ENCODE data around the gene SV2C.

SV2C gene

DNA sequence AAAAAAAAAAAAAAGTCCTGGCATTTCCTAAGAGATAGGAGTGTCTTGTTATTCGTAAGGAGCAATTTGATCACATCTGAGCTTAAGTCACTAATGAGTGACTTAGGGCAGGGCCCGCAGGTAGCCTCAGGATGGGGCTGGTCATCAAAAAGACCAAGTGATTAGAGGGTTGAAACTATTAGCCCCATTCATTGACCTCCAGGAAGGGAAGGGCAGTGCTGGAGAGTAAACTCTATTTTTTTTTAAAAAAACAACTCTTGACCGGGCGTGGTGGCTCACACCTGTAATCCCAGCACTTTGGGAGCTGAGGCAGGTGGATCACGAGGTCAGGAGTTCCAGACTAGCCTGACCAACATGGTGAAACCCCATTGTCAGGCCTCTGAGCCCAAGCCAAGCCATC lies 273.7 kb downstream of the SV2C start:
- Histone ChIP-seq H3K79me1 (ENCODE audit: low read length) (no peaks in the 10 kb centered on the region), H3K36me3 (ENCODE audit: control insufficient read depth in 1 of 2, insufficient read depth in 2 of 2, low read length in 2 of 2) (no peaks in the 10 kb centered on the region), H2BK120ac (ENCODE audit: insufficient read depth, low read length, poor library complexity) (no peak overlapping the region), H3K4me3 (ENCODE audit: low read depth, low read length) (no peak overlapping the region), H3K9me3 (ENCODE audit: insufficient read depth, low read depth, low read length) (no peaks in the 10 kb centered on the region), H2AK5ac (ENCODE audit: low read length) (no peak overlapping the region), H3K27ac (ENCODE audit: low read depth, low read length) (no peak overlapping the region), H4K12ac (ENCODE audit: low read depth, low read length) (no peak overlapping the region), H4K8ac (ENCODE audit: low read depth, low read length) (no peak overlapping the region), H4K91ac (ENCODE audit: low read depth, low read length) (no peak overlapping the region), H2BK12ac (ENCODE audit: low read length) (no peak overlapping the region), H3K4me1 (ENCODE audit: control insufficient read depth in 1 of 2, insufficient read depth in 2 of 2, low read length in 2 of 2) (no peaks in the 10 kb centered on the region), H2BK5ac (ENCODE audit: low read depth, low read length, poor library complexity) (no peak overlapping the region), H3K4ac (ENCODE audit: low read depth, low read length) (no peak overlapping the region), H3K79me2 (ENCODE audit: control insufficient read depth, insufficient read depth, low read length, poor library complexity) (no peaks in the 10 kb centered on the region), H2AFZ (ENCODE audit: insufficient read depth, low read length, poor library complexity) (no peak overlapping the region), H3K9ac (ENCODE audit: low read length) (no peak overlapping the region), H3K14ac (ENCODE audit: low read length) (no peak overlapping the region), H3K27me3 (ENCODE audit: insufficient read depth, low read length) (no peaks in the 10 kb centered on the region), H3K23ac (ENCODE audit: low read length) (no peak overlapping the region), H3K4me2 (ENCODE audit: low read length) (no peak overlapping the region), H3K18ac (ENCODE audit: low read length) (no peak overlapping the region)
- WGBS (ENCODE audit: extremely low coverage, insufficient coverage, insufficient read length): no CpG with 5 or more reads among the region's 5 CpGs
- no peak for DNase-seq

DNA sequence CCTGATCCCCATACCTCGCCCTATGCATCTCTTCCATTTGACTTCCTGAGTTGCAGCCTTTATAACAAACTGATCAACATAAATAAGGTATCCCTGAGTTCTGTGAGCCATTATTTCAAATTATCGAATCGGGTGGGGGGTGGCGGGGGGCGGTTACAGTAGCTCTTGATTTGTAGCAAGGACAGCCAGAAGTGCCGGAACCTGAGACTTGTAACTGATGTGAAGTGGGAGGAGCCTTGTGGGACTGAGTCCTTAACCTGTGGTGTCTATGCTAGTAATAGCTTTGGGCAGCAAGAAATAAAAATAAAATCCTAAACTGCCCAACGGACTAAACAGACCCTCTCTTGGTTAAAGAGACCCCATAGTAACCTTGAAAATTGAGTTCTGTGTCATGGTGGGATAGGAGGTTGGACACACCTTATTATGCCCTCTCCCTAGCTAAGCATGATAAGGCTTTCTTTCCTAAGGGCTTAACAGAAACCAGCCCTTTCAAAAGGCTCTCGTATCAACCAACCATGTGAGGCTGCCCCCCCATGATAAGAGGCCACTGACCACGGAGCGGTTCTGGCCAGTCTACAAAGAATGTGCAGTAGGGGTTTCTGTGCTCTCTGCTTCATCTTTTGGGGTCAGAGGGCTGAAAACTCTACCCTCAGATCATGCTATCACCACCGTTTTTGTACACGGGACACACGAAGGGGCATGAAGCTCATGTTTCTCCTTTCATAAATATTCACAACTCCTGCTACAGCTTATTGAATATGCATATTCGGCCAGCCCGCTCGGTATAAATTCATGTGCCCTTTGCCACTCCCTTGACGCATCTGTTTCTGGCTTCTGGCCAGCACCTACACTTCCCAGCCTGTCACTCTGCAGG lies 280.4 kb downstream of the SV2C start:
- no peak overlapping the region for H4K91ac ChIP-seq (ENCODE audit: low read depth, low read length)
- no peak overlapping the region for H2AK5ac ChIP-seq (ENCODE audit: low read length)
- no peak overlapping the region for H3K14ac ChIP-seq (ENCODE audit: low read length)
- no CpG with 5 or more reads among the region's 17 CpGs for WGBS (ENCODE audit: extremely low coverage, insufficient coverage, insufficient read length)
- no peak overlapping the region for H3K4me2 ChIP-seq (ENCODE audit: low read length)
- H4K12ac ChIP-seq (ENCODE audit: low read depth, low read length): no peak overlapping the region
- no peak overlapping the region for H3K4ac ChIP-seq (ENCODE audit: low read depth, low read length)
- H2AFZ ChIP-seq (ENCODE audit: insufficient read depth, low read length, poor library complexity): no peak overlapping the region
- H2BK120ac ChIP-seq (ENCODE audit: insufficient read depth, low read length, poor library complexity): no peak overlapping the region
- H3K79me1 ChIP-seq (ENCODE audit: low read length): no peaks in the 10 kb centered on the region
- H3K36me3 ChIP-seq (ENCODE audit: control insufficient read depth in 1 of 2, insufficient read depth in 2 of 2, low read length in 2 of 2): no peaks in the 10 kb centered on the region
- no peaks in the 10 kb centered on the region for H3K9me3 ChIP-seq (ENCODE audit: insufficient read depth, low read depth, low read length)
- H3K9ac ChIP-seq (ENCODE audit: low read length): no peak overlapping the region
- no peaks in the 10 kb centered on the region for H3K79me2 ChIP-seq (ENCODE audit: control insufficient read depth, insufficient read depth, low read length, poor library complexity)
- no peaks in the 10 kb centered on the region for H3K4me1 ChIP-seq (ENCODE audit: control insufficient read depth in 1 of 2, insufficient read depth in 2 of 2, low read length in 2 of 2)
- H3K27me3 ChIP-seq (ENCODE audit: insufficient read depth, low read length): no peaks in the 10 kb centered on the region
- no peak overlapping the region for H3K23ac ChIP-seq (ENCODE audit: low read length)
- H2BK12ac ChIP-seq (ENCODE audit: low read length): no peak overlapping the region
- H4K8ac ChIP-seq (ENCODE audit: low read depth, low read length): no peak overlapping the region
- H3K4me3 ChIP-seq (ENCODE audit: low read depth, low read length): no peak overlapping the region
- no peak overlapping the region for H3K18ac ChIP-seq (ENCODE audit: low read length)
- DNase-seq: no peak
- H3K27ac ChIP-seq (ENCODE audit: low read depth, low read length): no peak overlapping the region
- no peak overlapping the region for H2BK5ac ChIP-seq (ENCODE audit: low read depth, low read length, poor library complexity)

DNA sequence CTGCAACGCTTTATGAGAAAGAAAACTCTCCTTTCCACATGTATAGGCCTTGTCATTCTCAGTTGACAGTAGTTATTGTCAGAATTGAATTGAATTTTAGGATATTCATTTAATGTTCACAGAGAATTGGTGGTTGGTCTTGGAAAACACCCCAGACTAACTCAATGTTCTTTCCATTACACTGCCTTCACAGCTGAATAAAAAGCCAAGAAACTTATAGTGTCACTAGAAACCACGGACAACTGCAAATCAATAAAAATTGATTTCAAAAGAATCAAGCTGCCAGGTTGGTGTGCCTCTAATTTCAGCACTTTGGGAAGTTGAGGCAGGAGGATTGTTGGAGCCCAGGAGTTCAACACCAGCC lies 281.0 kb downstream of the SV2C start:
- H3K23ac ChIP-seq (ENCODE audit: low read length): no peak overlapping the region
- H2AFZ ChIP-seq (ENCODE audit: insufficient read depth, low read length, poor library complexity): no peak overlapping the region
- no peaks in the 10 kb centered on the region for H3K27me3 ChIP-seq (ENCODE audit: insufficient read depth, low read length)

GRCh38 chr5:76365561-76365960 lies 282.4 kb downstream of the SV2C start:
- H3K14ac ChIP-seq (ENCODE audit: low read length): no peak overlapping the region
- H4K12ac ChIP-seq (ENCODE audit: low read depth, low read length): no peak overlapping the region
- no peaks in the 10 kb centered on the region for H3K79me1 ChIP-seq (ENCODE audit: low read length)
- no peaks in the 10 kb centered on the region for H3K79me2 ChIP-seq (ENCODE audit: control insufficient read depth, insufficient read depth, low read length, poor library complexity)
- no peak overlapping the region for H3K18ac ChIP-seq (ENCODE audit: low read length)
- no peak overlapping the region for H3K23ac ChIP-seq (ENCODE audit: low read length)
- H3K36me3 ChIP-seq (ENCODE audit: control insufficient read depth in 1 of 2, insufficient read depth in 2 of 2, low read length in 2 of 2): no peaks in the 10 kb centered on the region
- no peak overlapping the region for H3K4ac ChIP-seq (ENCODE audit: low read depth, low read length)
- no peak overlapping the region for H2AFZ ChIP-seq (ENCODE audit: insufficient read depth, low read length, poor library complexity)
- no peak overlapping the region for H2BK12ac ChIP-seq (ENCODE audit: low read length)
- no peaks in the 10 kb centered on the region for H3K4me1 ChIP-seq (ENCODE audit: control insufficient read depth in 1 of 2, insufficient read depth in 2 of 2, low read length in 2 of 2)
- H3K9me3 ChIP-seq (ENCODE audit: insufficient read depth, low read depth, low read length): no peaks in the 10 kb centered on the region
- H4K8ac ChIP-seq (ENCODE audit: low read depth, low read length): no peak overlapping the region
- no peak overlapping the region for H3K4me3 ChIP-seq (ENCODE audit: low read depth, low read length)
- H2AK5ac ChIP-seq (ENCODE audit: low read length): no peak overlapping the region
- no peak overlapping the region for H3K4me2 ChIP-seq (ENCODE audit: low read length)
- H2BK5ac ChIP-seq (ENCODE audit: low read depth, low read length, poor library complexity): no peak overlapping the region
- no peak overlapping the region for H2BK120ac ChIP-seq (ENCODE audit: insufficient read depth, low read length, poor library complexity)
- H3K27ac ChIP-seq (ENCODE audit: low read depth, low read length): no peak overlapping the region
- no peak overlapping the region for H4K91ac ChIP-seq (ENCODE audit: low read depth, low read length)
- H3K27me3 ChIP-seq (ENCODE audit: insufficient read depth, low read length): no peaks in the 10 kb centered on the region
- no peak overlapping the region for H3K9ac ChIP-seq (ENCODE audit: low read length)
- no peak for DNase-seq

More for the DNA sequence above, 281.0 kb downstream of the SV2C start:
- no peak overlapping the region for H3K9ac ChIP-seq (ENCODE audit: low read length)
- no peaks in the 10 kb centered on the region for H3K36me3 ChIP-seq (ENCODE audit: control insufficient read depth in 1 of 2, insufficient read depth in 2 of 2, low read length in 2 of 2)
- no peak overlapping the region for H3K27ac ChIP-seq (ENCODE audit: low read depth, low read length)
- H4K91ac ChIP-seq (ENCODE audit: low read depth, low read length): no peak overlapping the region
- H3K4ac ChIP-seq (ENCODE audit: low read depth, low read length): no peak overlapping the region
- H4K12ac ChIP-seq (ENCODE audit: low read depth, low read length): no peak overlapping the region
- H2AK5ac ChIP-seq (ENCODE audit: low read length): no peak overlapping the region
- no peak overlapping the region for H2BK5ac ChIP-seq (ENCODE audit: low read depth, low read length, poor library complexity)
- no peaks in the 10 kb centered on the region for H3K4me1 ChIP-seq (ENCODE audit: control insufficient read depth in 1 of 2, insufficient read depth in 2 of 2, low read length in 2 of 2)
- no peaks in the 10 kb centered on the region for H3K9me3 ChIP-seq (ENCODE audit: insufficient read depth, low read depth, low read length)
- no peak overlapping the region for H2BK120ac ChIP-seq (ENCODE audit: insufficient read depth, low read length, poor library complexity)
- no peak overlapping the region for H3K18ac ChIP-seq (ENCODE audit: low read length)
- no peak overlapping the region for H3K14ac ChIP-seq (ENCODE audit: low read length)
- DNase-seq: no peak
- H3K79me2 ChIP-seq (ENCODE audit: control insufficient read depth, insufficient read depth, low read length, poor library complexity): no peaks in the 10 kb centered on the region
- H3K4me2 ChIP-seq (ENCODE audit: low read length): no peak overlapping the region
- H3K79me1 ChIP-seq (ENCODE audit: low read length): no peaks in the 10 kb centered on the region
- no CpG with 5 or more reads among the region's 2 CpGs for WGBS (ENCODE audit: extremely low coverage, insufficient coverage, insufficient read length)
- H2BK12ac ChIP-seq (ENCODE audit: low read length): no peak overlapping the region
- H3K4me3 ChIP-seq (ENCODE audit: low read depth, low read length): no peak overlapping the region
- no peak overlapping the region for H4K8ac ChIP-seq (ENCODE audit: low read depth, low read length)
